Upper lobe of left lung (tissue), 6 donors: Measurements from ENCODE around the gene GLP2R. TPM values are rescaled to one million over a fixed set of nuclear protein-coding genes. Genes with fewer than 3 reads are reported as not detected.

Source experiments
- ATAC-seq, 2 donors: fragments of 200-7000 bp; cut with Tn5 transposase; one replicate each; pipeline ENCODE4 v1.9.1; 2022; ENCODE audit warnings: mild to moderate bottlenecking in 2 of 2, moderate library complexity in 2 of 2; ENCODE audit not compliant: low FRiP score in 2 of 2
- DNase-seq, 2 donors: peaks; one replicate each; pipeline ENCODE4 v3.0.0-alpha.2; 2019 to 2020
- H3K27ac ChIP-seq, 4 donors: fragments of 200-600 bp; sonication (generic); one replicate each; pipeline ENCODE4 v1.5.1; 2016 to 2019
- H3K27me3 ChIP-seq, 4 donors: fragments of 200-600 bp; sonication (generic); one replicate each; pipeline ENCODE4 v1.5.1; 2017 to 2019
- H3K36me3 ChIP-seq, 4 donors: fragments of 200-600 bp; sonication (generic); one replicate each; pipeline ENCODE4 v1.5.1; 2016 to 2019
- H3K4me1 ChIP-seq, 4 donors: fragments of 200-600 bp; sonication (generic); one replicate each; pipeline ENCODE4 v1.5.1; 2018 to 2019
- H3K4me3 ChIP-seq, 4 donors: fragments of 200-600 bp; sonication (generic); one replicate each; pipeline ENCODE4 v1.5.1; 2017 to 2019; ENCODE audit warnings: mild to moderate bottlenecking in 2 of 4, moderate library complexity in 1 of 4
- H3K9me3 ChIP-seq, 4 donors: fragments of 200-600 bp; sonication (generic); one replicate each; pipeline ENCODE4 v1.5.1; 2018 to 2019
- CTCF ChIP-seq, 6 experiments: fragments of 450-650 bp in 4 of 6; fragments of 200-600 bp in 2 of 6; sonication (generic) in 2 of 6; IDR thresholded peaks; one replicate each; pipeline ENCODE4 v1.5.1; 2016 to 2019; ENCODE audit warnings: antibody characterized with exemption in 6 of 6
- EP300 ChIP-seq, 4 donors: sonication (generic); formaldehyde crosslinking; IDR thresholded peaks; one replicate each; pipeline ENCODE4 v1.5.1; 2017; ENCODE audit warnings: antibody characterized with exemption in 4 of 4, control low read depth in 2 of 4
- POLR2A ChIP-seq, 4 donors: fragments of 450-650 bp; IDR thresholded peaks; one replicate each; pipeline ENCODE4 v1.5.1; 2016 to 2017; ENCODE audit warnings: antibody characterized with exemption in 4 of 4, mild to moderate bottlenecking in 2 of 4
- POLR2AphosphoS5 ChIP-seq, 2 donors: sonication (generic); formaldehyde crosslinking; IDR thresholded peaks; one replicate each; pipeline ENCODE4 v1.5.1; 2017; ENCODE audit warnings: antibody characterized with exemption in 2 of 2
- WGBS, 2 donors: methylation state at CpG; one replicate each; pipeline ENCODE4 v1.1.5; 2017 to 2018; 5-methylcytosine and 5-hydroxymethylcytosine counted together
- total RNA-seq, 6 donors: library from RNA; depleted of rRNA in 4 of 6; stranded (reverse); fragments of >200 nt in 4 of 6; gene quantifications; one replicate each; pipeline versions ENCODE4 v1.1.0 to v1.2.1, GENCODE V29; 2016 to 2021
- donor health status: DM: no; HTN: no; CAD: no; lungs with moderate emphysema.
- donor health status: DM: no; HTN: yes; CAD: no; lungs with severe emphysema.

The GLP2R gene
- total RNA-seq, 6 donors from 2014 or later = 0.30 to 2.0 (median 0.78) TPM; not detected in 2

DNA sequence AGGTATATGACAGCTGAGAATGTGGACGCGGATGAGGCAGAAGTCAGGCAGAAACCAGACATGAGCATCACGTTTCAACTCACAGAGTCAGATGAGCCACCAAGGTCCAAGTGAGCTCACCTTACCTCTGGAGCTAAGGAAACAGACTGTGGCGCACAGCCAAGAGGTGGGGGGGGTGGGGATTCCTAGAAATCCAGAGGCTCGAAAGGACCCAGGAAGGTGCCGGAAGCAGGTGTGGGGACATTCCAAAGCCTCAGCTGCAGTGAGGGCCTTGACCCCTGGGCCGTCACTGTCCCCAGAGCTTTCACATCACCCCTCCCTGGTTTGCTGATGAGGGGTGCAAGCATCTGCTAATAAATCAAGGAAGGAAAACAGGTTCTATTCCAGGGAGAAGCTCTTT is 108.6 kb downstream of the GLP2R start:
- H3K27me3 ChIP-seq = no peaks in the 10 kb centered on the region
- WGBS, 2 donors = 80% methylated on average over 7 of the region's 7 CpGs
- H3K9me3 ChIP-seq = peaks cover 0 to 6% (median 4%) of the 10 kb centered on the region in 4 donors
- H3K4me1 ChIP-seq = peaks cover 0 to 4% (median 0%) of the 10 kb centered on the region in 4 donors
- DNase-seq (no peak), ATAC-seq (no peak)
- H3K4me3 ChIP-seq = no peak overlapping the region
- H3K27ac ChIP-seq = no peak overlapping the region
- peaks cover 0 to 12% (median 4%) of the 10 kb centered on the region in 4 donors for H3K36me3 ChIP-seq
- TF ChIP-seq POLR2A (IDR thresholded peaks at IDR 0.05) (no peak), EP300 (IDR thresholded peaks at IDR 0.05) (no peak), POLR2AphosphoS5 (IDR thresholded peaks at IDR 0.05) (no peak), CTCF (IDR thresholded peaks at IDR 0.05) (no peak)

GRCh38 chr17:9935408-9935807 is 109.7 kb downstream of the GLP2R start:
- 71 to 78% methylated on average over 3 to 6 of the region's 6 CpGs for WGBS, 2 donors
- TF ChIP-seq EP300 (IDR thresholded peaks at IDR 0.05) = no peak
- ATAC-seq (peak in 1 of 2 donors; percentile 49), DNase-seq (no peak)
- no peaks in the 10 kb centered on the region for H3K27me3 ChIP-seq
- H3K4me3 ChIP-seq = no peak overlapping the region
- H3K4me1 ChIP-seq = peaks cover 0 to 4% (median 0%) of the 10 kb centered on the region in 4 donors
- peaks cover 0 to 6% (median 4%) of the 10 kb centered on the region in 4 donors for H3K9me3 ChIP-seq
- H3K27ac ChIP-seq = peak overlapping the region in 1 of 4 donors; percentile 39
- peaks cover 0 to 21% (median 4%) of the 10 kb centered on the region in 4 donors for H3K36me3 ChIP-seq

- ATAC-seq (no peak), DNase-seq (no peak)
- Histone ChIP-seq H3K4me1 (peaks cover 0 to 4% (median 0%) of the 10 kb centered on the region in 4 donors), H3K36me3 (peaks cover 0 to 21% (median 7%) of the 10 kb centered on the region in 4 donors), H3K9me3 (peaks cover 0 to 6% (median 4%) of the 10 kb centered on the region in 4 donors), H3K27ac (no peak overlapping the region), H3K27me3 (no peaks in the 10 kb centered on the region), H3K4me3 (no peak overlapping the region)
- WGBS, 2 donors = 57 to 73% methylated on average over 2 to 3 of the region's 3 CpGs
- TF ChIP-seq POLR2A (IDR thresholded peaks at IDR 0.05) = no peak
- TF ChIP-seq CTCF (IDR thresholded peaks at IDR 0.05) = no peak
- TF ChIP-seq EP300 (IDR thresholded peaks at IDR 0.05) = no peak
- no peak for TF ChIP-seq POLR2AphosphoS5 (IDR thresholded peaks at IDR 0.05)
These were observed 110.4 kb downstream of the GLP2R start for GRCh38 chr17:9936095-9936494.

DNA sequence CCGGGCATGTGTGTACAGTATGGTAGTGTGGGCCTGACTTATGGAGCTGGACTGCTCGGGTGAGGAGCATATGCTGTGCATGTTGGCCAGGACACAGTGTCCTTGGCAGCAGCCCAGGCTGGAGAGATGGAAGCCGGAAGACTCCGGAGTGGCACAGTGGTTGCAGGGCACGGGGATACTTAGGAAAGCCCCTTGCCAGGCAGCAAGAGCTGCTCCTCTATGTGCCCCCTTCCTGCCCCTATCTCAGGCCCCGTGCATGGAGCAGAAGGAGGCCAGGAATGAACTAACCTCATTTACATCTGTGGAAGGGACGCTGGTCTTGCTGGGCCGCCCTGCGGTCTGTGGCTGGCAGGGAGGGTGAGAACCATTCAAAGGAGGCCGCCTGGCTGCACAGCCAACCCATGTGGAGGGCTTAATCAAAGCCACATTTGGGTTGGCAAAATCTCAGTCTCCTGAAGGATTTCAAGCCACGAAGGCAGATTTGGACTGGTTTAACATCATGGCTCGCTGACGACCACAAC is 111.6 kb downstream of the GLP2R start:
- H3K36me3 ChIP-seq = peaks cover 0 to 22% (median 10%) of the 10 kb centered on the region in 4 donors
- no peak overlapping the region for H3K4me3 ChIP-seq
- peaks cover 0 to 6% (median 4%) of the 10 kb centered on the region in 4 donors for H3K9me3 ChIP-seq
- no peaks in the 10 kb centered on the region for H3K27me3 ChIP-seq
- H3K4me1 ChIP-seq = peaks cover 0 to 4% (median 0%) of the 10 kb centered on the region in 4 donors
- no peak for TF ChIP-seq POLR2A (IDR thresholded peaks at IDR 0.05)
- TF ChIP-seq CTCF (IDR thresholded peaks at IDR 0.05) = no peak
- TF ChIP-seq POLR2AphosphoS5 (IDR thresholded peaks at IDR 0.05) = no peak
- TF ChIP-seq EP300 (IDR thresholded peaks at IDR 0.05) = no peak
- no peak for DNase-seq
- H3K27ac ChIP-seq = peak overlapping the region in 1 of 4 donors; percentile 43
- ATAC-seq = peak; percentile 28 to 66
- 62 to 87% methylated on average over 9 to 13 of the region's 13 CpGs for WGBS, 2 donors

DNA sequence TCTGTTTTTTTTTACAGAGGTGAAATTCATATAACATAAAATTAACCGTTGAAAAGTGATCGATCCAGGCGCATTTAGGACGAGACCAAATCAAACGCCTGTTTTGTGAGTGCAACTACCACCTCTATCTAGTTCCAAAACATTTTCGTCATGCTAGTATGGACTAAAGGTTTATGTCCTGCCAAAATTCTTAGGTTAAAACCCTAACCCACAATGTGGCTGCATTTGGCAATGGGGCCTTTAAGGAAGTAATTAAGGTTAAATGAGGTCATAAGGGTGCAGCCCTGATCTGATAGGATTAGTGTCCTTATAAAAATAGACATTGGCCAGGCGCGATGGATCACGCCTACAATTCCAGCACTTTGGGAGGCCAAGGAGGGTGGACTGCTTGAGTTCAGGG is 112.2 kb downstream of the GLP2R start:
- 91 to 94% methylated on average over 9 of the region's 9 CpGs for WGBS, 2 donors
- H3K27ac ChIP-seq = peak overlapping the region in 1 of 4 donors; percentile 43
- no peak for ATAC-seq

More for the DNA sequence above, 112.2 kb downstream of the GLP2R start:
- peaks cover 0 to 4% (median 0%) of the 10 kb centered on the region in 4 donors for H3K4me1 ChIP-seq
- H3K36me3 ChIP-seq = peaks cover 0 to 28% (median 12%) of the 10 kb centered on the region in 4 donors
- peaks cover 0 to 6% (median 4%) of the 10 kb centered on the region in 4 donors for H3K9me3 ChIP-seq
- no peaks in the 10 kb centered on the region for H3K27me3 ChIP-seq
- H3K4me3 ChIP-seq = no peak overlapping the region
- TF ChIP-seq EP300 (IDR thresholded peaks at IDR 0.05) = no peak
- TF ChIP-seq POLR2AphosphoS5 (IDR thresholded peaks at IDR 0.05) = no peak
- no peak for TF ChIP-seq CTCF (IDR thresholded peaks at IDR 0.05)
- no peak for TF ChIP-seq POLR2A (IDR thresholded peaks at IDR 0.05)
- no peak for DNase-seq
